Activated CD4-positive, alpha-beta memory T cell treated with anti-CD3 and anti-CD28 coated beads for 36 hours (primary cell): ENCODE results near the gene KRT9. TPM values are rescaled to one million over a fixed set of nuclear protein-coding genes. Genes with fewer than 3 reads are reported as not detected.

ENCODE experiments used
- CTCF ChIA-PET: fragments of 350-600 bp; sonication (Branson Sonifier 250); formaldehyde crosslinking; loops from one replicate; lab custom pipeline; 2021; ENCODE audit warnings: antibody characterized with exemption, inconsistent platforms; lab: Charles Lee
- POLR2A ChIA-PET: fragments of 350-600 bp; sonication (Branson Sonifier 250); formaldehyde crosslinking; loops from one replicate; lab custom pipeline; 2021; ENCODE audit warnings: antibody characterized with exemption; lab: Charles Lee
- DNase-seq: peaks from one replicate; pipeline ENCODE4 v3.0.0-alpha.2; 2020
- H3K27ac Mint-ChIP-seq: one replicate; pipeline ENCODE4 v1.8.0; 2021; ENCODE audit warnings: mixed read lengths
- H3K27me3 Mint-ChIP-seq: one replicate; pipeline ENCODE4 v1.8.0; 2021; ENCODE audit warnings: mixed read lengths
- H3K36me3 Mint-ChIP-seq: one replicate; pipeline ENCODE4 v1.8.0; 2021; ENCODE audit warnings: mixed read lengths
- H3K4me1 Mint-ChIP-seq: one replicate; pipeline ENCODE4 v1.8.0; 2021; ENCODE audit warnings: low read depth, mixed read lengths
- H3K4me3 Mint-ChIP-seq: one replicate; pipeline ENCODE4 v1.8.0; 2021; ENCODE audit warnings: mild to moderate bottlenecking, mixed read lengths
- H3K9me3 Mint-ChIP-seq: one replicate; pipeline ENCODE4 v1.8.0; 2021; ENCODE audit warnings: mixed read lengths
- intact Hi-C: fragments of 100-400 bp; cut with micrococcal nuclease; formaldehyde crosslinking; loops from one replicate; pipeline ENCODE4 v1.15.1; 2023
- total RNA-seq, 2 experiments: library from RNA; stranded (reverse); gene quantifications; one replicate each; pipeline ENCODE4 v1.2.3, GENCODE V29; 2021

KRT9 gene
- total RNA-seq, 2 experiments from 2014 or later, result not detected

DNA sequence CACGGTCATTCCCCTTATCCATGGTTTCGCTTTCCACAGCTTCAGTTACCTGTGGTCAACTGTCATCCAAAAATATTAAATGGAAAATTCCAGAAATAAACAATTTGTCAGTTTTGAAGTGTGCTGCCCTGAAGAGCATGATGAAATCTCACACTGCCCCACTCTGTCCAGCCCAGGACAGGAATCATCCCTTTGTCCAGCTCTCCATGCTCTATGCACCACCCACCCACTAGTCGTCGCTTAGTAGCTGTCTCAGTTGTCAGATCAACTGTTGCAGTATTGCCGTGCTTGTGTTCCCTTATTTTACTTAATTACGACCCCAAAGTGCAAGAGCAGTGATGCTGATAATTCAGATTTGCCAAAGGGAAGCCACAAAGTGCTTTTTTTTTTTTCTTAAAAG lies 10.3 kb downstream of the KRT9 start:
- CTCF ChIA-PET, result no interaction called here
- intact Hi-C loops, result no loop called here
- no peaks in the 10 kb centered on the region for H3K36me3 Mint-ChIP-seq
- no peaks in the 10 kb centered on the region for H3K9me3 Mint-ChIP-seq
- H3K27me3 Mint-ChIP-seq, result peaks cover 23% of the 10 kb centered on the region
- H3K4me3 Mint-ChIP-seq, result no peak overlapping the region
- DNase-seq, result no peak
- H3K4me1 Mint-ChIP-seq, result no peaks in the 10 kb centered on the region
- POLR2A ChIA-PET, result no interaction called here
- H3K27ac Mint-ChIP-seq, result no peak overlapping the region

DNA sequence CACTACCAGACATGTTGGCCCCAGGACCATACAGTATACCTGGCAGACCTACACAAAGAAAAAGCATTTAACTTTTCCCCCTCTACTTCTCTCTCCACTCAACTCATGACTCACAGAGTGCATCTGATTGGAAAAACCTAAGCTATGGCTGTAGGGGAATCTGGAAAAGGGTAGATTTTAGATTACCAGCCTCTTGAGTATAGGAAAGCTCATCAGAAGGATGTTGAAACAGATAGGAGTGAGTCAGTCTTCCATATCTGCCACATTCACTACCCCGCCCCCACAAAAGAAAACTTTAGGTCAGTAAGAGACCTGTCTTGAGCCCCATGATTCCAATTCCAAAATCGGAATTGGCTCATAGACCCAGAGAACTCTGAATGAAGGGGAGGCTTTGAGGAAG lies 12.3 kb downstream of the KRT9 start:
- intact Hi-C loops, result no loop called here
- no peak overlapping the region for H3K27ac Mint-ChIP-seq
- ChIA-PET CTCF (interaction anchor here (1.1 to 3.7 kb wide), 3 partner anchors 10 to 104 kb away, joined by 4 to 36 read pairs (median 13); no protein-coding TSS in a partner anchor), POLR2A (no interaction called here)
- no peaks in the 10 kb centered on the region for H3K4me1 Mint-ChIP-seq
- DNase-seq, result no peak
- no peaks in the 10 kb centered on the region for H3K36me3 Mint-ChIP-seq
- no peak overlapping the region for H3K4me3 Mint-ChIP-seq
- H3K27me3 Mint-ChIP-seq, result peaks cover 23% of the 10 kb centered on the region
- no peaks in the 10 kb centered on the region for H3K9me3 Mint-ChIP-seq

DNA sequence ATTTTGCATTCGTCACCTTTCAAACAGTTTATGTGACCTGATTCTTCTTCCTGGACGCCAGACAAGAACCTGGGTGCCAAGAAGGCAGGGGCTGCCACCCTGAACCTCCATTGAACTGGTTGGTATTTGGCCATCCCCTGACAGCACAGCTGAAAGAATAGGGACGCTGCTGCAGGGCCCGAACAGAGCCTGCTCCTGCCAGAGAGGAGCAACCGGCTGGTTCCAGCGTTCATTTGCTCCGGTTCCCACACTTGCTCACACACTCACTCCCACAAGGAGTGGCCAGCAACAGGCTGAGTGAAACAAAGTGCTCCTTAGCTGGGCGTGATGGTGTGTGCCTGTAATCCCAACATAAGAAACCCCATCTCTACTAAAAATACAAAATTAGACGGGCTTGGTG lies 14.9 kb downstream of the KRT9 start:
- H3K4me1 Mint-ChIP-seq, result no peaks in the 10 kb centered on the region
- no peak overlapping the region for H3K27ac Mint-ChIP-seq
- ChIA-PET CTCF (interaction anchor here (3.7 kb wide), 1 partner anchor 8 kb away, joined by 36 read pairs; no protein-coding TSS in a partner anchor), POLR2A (no interaction called here)
- H3K4me3 Mint-ChIP-seq, result no peak overlapping the region
- no peak for DNase-seq
- intact Hi-C loops, result no loop called here
- H3K27me3 Mint-ChIP-seq, result peaks cover 23% of the 10 kb centered on the region
- H3K9me3 Mint-ChIP-seq, result no peaks in the 10 kb centered on the region
- no peaks in the 10 kb centered on the region for H3K36me3 Mint-ChIP-seq

DNA sequence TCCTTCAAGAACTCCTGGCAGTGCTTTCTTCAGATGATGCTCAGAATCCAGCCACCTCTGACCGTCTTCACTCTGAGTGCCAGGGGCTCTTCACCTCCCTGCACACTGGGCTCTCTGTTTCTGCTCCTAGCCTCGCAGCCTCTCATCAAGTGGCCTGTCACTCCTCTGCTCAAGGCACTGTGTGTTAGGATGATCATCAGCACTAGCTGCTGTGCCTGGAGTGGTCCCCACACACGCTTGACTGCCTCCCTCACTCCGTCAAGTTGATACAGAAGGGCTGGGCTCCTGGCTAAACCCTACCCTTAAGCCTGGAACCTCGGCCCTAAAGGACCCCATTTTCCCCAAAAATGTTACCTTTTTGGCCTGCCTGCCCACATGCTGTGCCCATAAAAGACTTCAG lies 15.6 kb downstream of the KRT9 start:
- POLR2A ChIA-PET, result no interaction called here
- Mint-ChIP-seq H3K9me3 (no peaks in the 10 kb centered on the region), H3K27ac (no peak overlapping the region), H3K4me3 (no peak overlapping the region), H3K4me1 (no peaks in the 10 kb centered on the region), H3K36me3 (no peaks in the 10 kb centered on the region), H3K27me3 (peaks cover 20% of the 10 kb centered on the region)
- CTCF ChIA-PET, result no interaction called here
- no peak for DNase-seq
- intact Hi-C loops, result no loop called here

DNA sequence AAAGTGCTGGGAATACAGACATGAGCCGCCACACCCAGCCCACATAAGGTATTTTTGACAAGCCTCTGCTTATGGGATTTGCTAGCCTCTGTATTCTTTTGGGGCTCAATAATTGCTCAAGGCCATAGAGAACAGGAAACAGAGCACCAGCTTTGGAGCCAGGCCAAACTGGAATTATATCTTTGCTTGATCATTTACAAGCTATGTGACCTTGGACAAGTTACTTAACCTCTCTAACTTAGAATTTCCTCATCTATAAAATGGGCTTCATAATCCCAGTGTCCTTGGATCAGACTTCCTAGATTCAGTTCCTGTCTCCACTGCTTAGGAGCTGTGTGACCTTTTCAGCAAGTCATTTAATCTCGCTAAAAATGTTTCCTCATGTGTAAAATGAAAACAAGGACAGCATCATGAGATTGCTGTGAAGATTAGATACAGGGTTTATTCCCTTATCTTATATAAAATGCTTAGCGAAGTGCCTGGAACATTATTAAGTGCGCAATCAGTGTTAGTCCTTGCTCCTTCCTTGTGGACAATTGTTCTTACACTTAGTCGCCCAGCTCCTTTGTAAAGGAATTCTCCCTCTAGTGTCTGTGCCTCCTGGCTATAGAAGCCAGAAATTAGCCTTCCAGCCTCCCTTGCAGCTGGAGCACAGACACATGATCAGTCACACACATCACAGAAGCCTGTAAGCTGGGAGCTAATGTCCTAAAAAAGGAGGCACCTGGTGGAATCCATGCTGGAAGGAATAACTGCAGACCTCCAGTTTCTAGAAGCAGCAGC lies 16.6 kb downstream of the KRT9 start:
- H3K27ac Mint-ChIP-seq, result no peak overlapping the region
- H3K36me3 Mint-ChIP-seq, result no peaks in the 10 kb centered on the region
- ChIA-PET CTCF (interaction anchor here (0.8 kb wide), 1 partner anchor 93 kb away, joined by 3 read pairs; no protein-coding TSS in a partner anchor), POLR2A (no interaction called here)
- intact Hi-C loops, result no loop called here
- H3K27me3 Mint-ChIP-seq, result peaks cover 20% of the 10 kb centered on the region
- H3K4me1 Mint-ChIP-seq, result no peaks in the 10 kb centered on the region
- H3K4me3 Mint-ChIP-seq, result no peak overlapping the region
- no peaks in the 10 kb centered on the region for H3K9me3 Mint-ChIP-seq
- DNase-seq, result no peak

DNA sequence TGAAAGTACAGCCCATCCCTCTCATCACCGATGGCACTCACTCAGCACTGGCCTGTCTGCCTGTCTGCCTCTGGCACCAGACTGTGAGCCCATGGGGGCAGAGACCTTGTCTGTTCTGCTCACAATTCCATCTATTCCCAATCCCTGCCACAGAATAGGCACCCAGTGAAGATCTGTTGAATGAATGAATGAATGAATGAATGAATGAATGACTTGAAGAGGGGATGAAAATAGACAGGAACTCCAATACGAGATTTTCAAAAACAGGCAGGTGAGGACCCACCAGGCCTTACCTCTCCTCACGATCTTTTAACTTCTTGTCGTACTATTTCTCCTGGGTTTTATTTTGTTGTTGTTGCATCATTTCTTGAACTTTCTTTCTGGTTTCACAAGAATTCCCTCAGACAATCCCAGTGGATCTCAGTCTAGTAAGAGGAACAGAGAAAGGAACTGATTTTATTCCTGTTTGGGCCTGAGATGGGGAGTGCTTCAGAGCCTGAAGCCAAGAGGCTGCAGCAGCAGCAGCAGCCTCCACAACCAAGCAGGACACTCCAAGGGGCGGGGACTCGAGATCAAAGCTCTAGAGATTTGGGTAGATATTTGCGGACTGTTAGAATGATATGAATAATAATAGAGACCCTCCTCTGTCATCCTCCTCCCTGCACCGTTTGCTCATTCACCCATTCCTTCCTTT lies 17.7 kb downstream of the KRT9 start:
- Mint-ChIP-seq H3K4me3 (no peak overlapping the region), H3K9me3 (no peaks in the 10 kb centered on the region), H3K4me1 (peaks cover 4% of the 10 kb centered on the region), H3K36me3 (no peaks in the 10 kb centered on the region), H3K27ac (no peak overlapping the region), H3K27me3 (peaks cover 12% of the 10 kb centered on the region)
- POLR2A ChIA-PET, result no interaction called here
- CTCF ChIA-PET, result interaction anchor here (6.8 kb wide), 1 partner anchor 93 kb away, joined by 184 read pairs; no protein-coding TSS in a partner anchor
- no peak for DNase-seq
- intact Hi-C loops, result no loop called here

DNA sequence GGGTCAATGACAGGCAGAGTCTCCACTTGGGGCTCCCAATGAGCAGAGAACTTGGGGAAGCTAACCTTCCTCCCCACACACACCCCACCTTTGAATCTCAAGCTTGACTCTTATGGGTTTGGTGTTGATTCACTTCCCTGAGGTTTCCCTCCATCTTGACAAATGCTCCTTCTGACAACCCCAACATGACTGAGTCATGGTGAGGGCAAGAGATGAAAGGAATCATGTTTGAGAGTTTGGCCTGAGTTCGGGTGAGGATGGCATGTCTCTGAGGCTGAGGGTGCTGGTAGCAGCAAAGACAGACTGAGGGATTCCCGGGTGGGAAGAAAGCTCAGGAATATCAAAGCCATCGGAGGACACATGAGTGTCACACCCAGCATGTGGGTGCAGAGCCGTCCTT lies 18.7 kb downstream of the KRT9 start:
- Mint-ChIP-seq H3K4me3 (no peak overlapping the region), H3K27me3 (peaks cover 7% of the 10 kb centered on the region), H3K9me3 (no peaks in the 10 kb centered on the region), H3K4me1 (peaks cover 13% of the 10 kb centered on the region), H3K36me3 (no peaks in the 10 kb centered on the region), H3K27ac (no peak overlapping the region)
- intact Hi-C loops, result no loop called here
- DNase-seq, result no peak
- POLR2A ChIA-PET, result no interaction called here
- CTCF ChIA-PET, result interaction anchor here (0.9 to 6.8 kb wide), 4 partner anchors 11 to 644 kb away, joined by 3 to 184 read pairs (median 73); no protein-coding TSS in a partner anchor

DNA sequence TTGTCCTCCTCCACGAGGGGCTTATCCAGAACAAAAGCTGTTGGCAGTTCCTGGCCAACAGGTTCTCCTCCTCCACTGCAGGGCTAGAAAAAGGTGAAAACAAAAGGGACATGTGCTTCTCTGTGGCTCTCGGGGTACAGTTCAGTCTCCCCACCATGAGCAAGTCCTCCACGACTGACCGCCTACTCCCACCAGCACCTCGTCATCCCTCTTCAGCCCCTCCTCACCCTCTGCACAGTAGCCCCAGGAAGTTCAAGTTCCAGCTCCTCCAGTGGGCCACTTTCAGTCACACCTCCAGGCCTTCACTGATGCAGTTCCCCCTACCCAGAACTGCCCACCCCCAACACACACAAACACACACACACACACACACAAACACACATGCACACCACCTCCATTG lies 19.4 kb downstream of the KRT9 start:
- Mint-ChIP-seq H3K9me3 (no peaks in the 10 kb centered on the region), H3K4me3 (no peak overlapping the region), H3K4me1 (peaks cover 21% of the 10 kb centered on the region), H3K27ac (no peak overlapping the region), H3K27me3 (peaks cover 7% of the 10 kb centered on the region), H3K36me3 (no peaks in the 10 kb centered on the region)
- no peak for DNase-seq
- ChIA-PET POLR2A (no interaction called here), CTCF (interaction anchor here (0.9 to 6.8 kb wide), 5 partner anchors 10 to 643 kb away, joined by 3 to 184 read pairs (median 41); partner anchors contain the start of gene KRT36)
- intact Hi-C loops, result no loop called here

DNA sequence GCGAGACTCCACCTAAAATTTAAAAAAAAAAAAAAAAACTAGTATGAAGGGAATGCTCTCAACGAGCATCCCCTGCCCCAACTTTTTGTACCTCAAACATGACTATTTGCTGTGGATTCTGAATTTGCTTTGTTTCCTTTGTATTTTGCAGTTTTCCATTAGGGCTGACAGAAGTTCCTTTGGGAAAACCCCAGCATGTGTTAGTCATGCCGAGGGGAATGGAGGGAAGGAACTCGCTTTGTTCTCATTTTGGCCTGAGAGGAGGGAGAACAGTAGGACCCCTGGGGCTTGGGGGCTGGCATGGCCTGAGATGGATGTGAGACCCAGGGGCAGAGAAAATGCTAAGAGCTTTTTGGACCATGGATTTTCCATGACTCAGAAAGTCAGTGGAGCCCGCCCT lies 20.5 kb downstream of the KRT9 start:
- H3K27me3 Mint-ChIP-seq, result peaks cover 7% of the 10 kb centered on the region
- no peak overlapping the region for H3K4me3 Mint-ChIP-seq
- H3K36me3 Mint-ChIP-seq, result peaks cover 2% of the 10 kb centered on the region
- peaks cover 21% of the 10 kb centered on the region for H3K4me1 Mint-ChIP-seq
- POLR2A ChIA-PET, result no interaction called here
- no peak for DNase-seq
- peaks cover 7% of the 10 kb centered on the region for H3K9me3 Mint-ChIP-seq
- no peak overlapping the region for H3K27ac Mint-ChIP-seq
- CTCF ChIA-PET, result interaction anchor here (0.6 to 6.8 kb wide), 5 partner anchors 53 to 781 kb away, joined by 3 to 184 read pairs (median 41); partner anchors contain the start of gene KRT36
- intact Hi-C loops, result no loop called here

DNA sequence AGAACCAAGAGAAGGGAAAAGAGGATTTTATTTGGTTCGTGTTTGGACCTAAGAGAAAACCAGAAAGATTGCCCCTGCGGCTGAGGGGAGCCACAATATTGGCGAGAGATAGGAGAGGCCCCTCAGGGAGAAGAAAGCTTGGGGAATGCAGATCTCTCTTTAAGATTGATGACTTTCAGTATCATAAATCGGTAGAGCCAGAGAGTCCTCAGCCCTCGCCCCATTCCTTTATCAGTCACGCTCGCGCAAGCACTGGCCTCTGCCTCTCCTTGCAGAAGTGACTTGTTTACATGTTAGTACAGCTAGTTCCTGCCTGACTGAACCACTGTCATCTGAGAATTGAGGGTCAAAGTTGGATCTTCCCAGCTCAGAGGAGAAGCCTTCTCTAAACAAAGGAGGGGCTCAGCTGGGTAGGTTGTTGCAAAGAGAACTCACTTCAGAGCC lies 22.2 kb downstream of the KRT9 start:
- POLR2A ChIA-PET, result interaction anchor here (0.7 kb wide), 1 partner anchor 99 kb away, joined by 3 read pairs; no protein-coding TSS in a partner anchor
- Mint-ChIP-seq H3K4me3 (no peak overlapping the region), H3K4me1 (peaks cover 21% of the 10 kb centered on the region), H3K27ac (no peak overlapping the region), H3K36me3 (peaks cover 2% of the 10 kb centered on the region), H3K27me3 (peaks cover 7% of the 10 kb centered on the region), H3K9me3 (peaks cover 9% of the 10 kb centered on the region)
- DNase-seq, result no peak
- intact Hi-C loops, result loop anchor here (1.0 to 2.0 kb wide), 7 partner anchors 30 to 747 kb away; no protein-coding TSS in a partner anchor
- CTCF ChIA-PET, result interaction anchor here (0.6 to 6.8 kb wide), 66 partner anchors 9 to 987 kb away, joined by 3 to 184 read pairs (median 6); partner anchors contain the start of genes EIF1, KRT19, KRT34 and KRT35

DNA sequence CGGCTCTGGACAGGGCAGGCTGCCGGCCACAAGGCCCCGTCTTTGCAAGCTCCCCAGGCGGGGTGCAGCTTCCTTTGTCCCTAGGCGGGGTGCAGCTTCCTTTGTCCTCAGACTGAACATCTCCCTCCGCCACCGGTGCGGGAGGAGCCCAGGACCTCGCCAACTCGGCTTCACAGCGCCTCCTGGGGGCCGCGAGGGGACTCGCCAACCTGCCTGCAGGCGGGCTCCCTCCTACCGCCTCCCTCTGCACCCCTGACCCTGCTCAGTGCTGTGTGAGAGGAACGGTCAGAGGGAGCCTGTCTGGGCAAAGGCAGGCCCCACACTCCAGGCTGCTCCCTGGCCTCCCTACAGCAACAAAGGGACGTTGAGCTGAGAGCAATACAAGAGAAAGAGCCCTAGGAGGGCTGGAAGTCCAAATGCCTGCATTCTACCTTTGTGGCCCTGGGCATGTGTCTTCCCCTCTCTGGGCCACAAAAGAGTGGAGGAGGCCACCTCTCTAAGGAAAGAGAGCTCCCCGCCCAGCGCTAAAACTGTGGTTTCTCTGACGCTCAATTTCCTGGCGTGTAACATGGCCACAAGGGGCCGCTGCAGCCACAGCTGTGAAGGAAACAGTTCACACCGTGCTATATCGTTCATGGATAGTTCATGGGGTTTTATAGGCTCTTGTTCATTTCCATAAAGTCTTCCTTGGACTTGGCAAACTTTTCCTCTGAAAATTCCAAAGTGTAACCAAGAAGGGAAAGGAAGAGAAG lies 22.8 kb downstream of the KRT9 start:
- Mint-ChIP-seq H3K4me1 (peaks cover 21% of the 10 kb centered on the region), H3K4me3 (no peak overlapping the region), H3K27me3 (peaks cover 7% of the 10 kb centered on the region), H3K36me3 (peaks cover 2% of the 10 kb centered on the region), H3K27ac (peak overlapping the region; percentile 70), H3K9me3 (peaks cover 9% of the 10 kb centered on the region)
- ChIA-PET CTCF (interaction anchor here (0.6 to 6.8 kb wide), 84 partner anchors 9 to 987 kb away, joined by 3 to 184 read pairs (median 4); partner anchors contain the start of genes EIF1, KRT13, KRT19 and KRT34), POLR2A (interaction anchor here (0.7 to 1.0 kb wide), 2 partner anchors 100 to 141 kb away, joined by 3 read pairs; no protein-coding TSS in a partner anchor)
- DNase-seq, result peak; percentile 91
- intact Hi-C loops, result loop anchor here (1.0 to 2.0 kb wide), 8 partner anchors 30 to 746 kb away; no protein-coding TSS in a partner anchor
